Calu3 (cell line): ENCODE measurements around the gene SMAD1. TPM values are rescaled to one million over a fixed set of nuclear protein-coding genes. Genes with fewer than 3 reads are reported as not detected.
"Not testable (repeated sequence)": the region's sequence is repeated elsewhere in the genome, so short reads cannot be mapped to it uniquely, and the experiment has no call there.

ENCODE experiments used
- BruUV-seq: library from RNA; stranded (reverse); fragments of 400-500 nt; replicated peaks from 2 replicates; lab custom pipeline; 2021; lab: Mats Ljungman, UMichigan
- CTCF ChIA-PET: fragments of 300-600 bp; sonication (Branson Sonifier 250); formaldehyde crosslinking; loops from one replicate; lab custom pipeline; 2022; ENCODE audit warnings: antibody characterized with exemption; lab: Charles Lee
- DNase-seq: peaks from one replicate; pipeline ENCODE4 v3.0.0; 2022
- H3K27ac Mint-ChIP-seq: one replicate; pipeline ENCODE4 v1.8.0; 2022; ENCODE audit warnings: mixed read lengths; ENCODE audit not compliant: unreplicated experiment
- H3K27me3 Mint-ChIP-seq: one replicate; pipeline ENCODE4 v1.8.0; 2022; ENCODE audit warnings: mixed read lengths; ENCODE audit not compliant: unreplicated experiment
- H3K36me3 Mint-ChIP-seq: one replicate; pipeline ENCODE4 v1.8.0; 2022; ENCODE audit warnings: mild to moderate bottlenecking, moderate library complexity, mixed read lengths; ENCODE audit not compliant: insufficient read depth, unreplicated experiment
- H3K4me1 Mint-ChIP-seq: one replicate; pipeline ENCODE4 v1.8.0; 2022; ENCODE audit warnings: mild to moderate bottlenecking, low read depth, mixed read lengths; ENCODE audit not compliant: unreplicated experiment
- H3K4me3 Mint-ChIP-seq: one replicate; pipeline ENCODE4 v1.8.0; 2022; ENCODE audit warnings: mild to moderate bottlenecking, low read depth, moderate library complexity, mixed read lengths; ENCODE audit not compliant: unreplicated experiment
- H3K9me3 Mint-ChIP-seq: one replicate; pipeline ENCODE4 v1.8.0; 2022; ENCODE audit warnings: low read depth, mixed read lengths; ENCODE audit not compliant: unreplicated experiment
- intact Hi-C: fragments of 100-400 bp; cut with micrococcal nuclease; formaldehyde crosslinking; loops from one replicate; pipeline ENCODE4 v1.10.0; 2022; ENCODE audit not compliant: unreplicated experiment
- total RNA-seq: library from RNA; stranded (reverse); gene quantifications from 2 replicates; pipeline ENCODE4 v1.2.3, GENCODE V29; 2022
- TF ChIP-seq, protein P1 (sequence below): fragments of 200-600 bp; IDR thresholded peaks from one replicate; pipeline ENCODE4 v1.8.0; 2022; ENCODE audit warnings: antibody characterized with exemption; ENCODE audit not compliant: unreplicated experiment

The SMAD1 gene
- total RNA-seq, 1 experiment from 2014 or later = 15.3 TPM

DNA sequence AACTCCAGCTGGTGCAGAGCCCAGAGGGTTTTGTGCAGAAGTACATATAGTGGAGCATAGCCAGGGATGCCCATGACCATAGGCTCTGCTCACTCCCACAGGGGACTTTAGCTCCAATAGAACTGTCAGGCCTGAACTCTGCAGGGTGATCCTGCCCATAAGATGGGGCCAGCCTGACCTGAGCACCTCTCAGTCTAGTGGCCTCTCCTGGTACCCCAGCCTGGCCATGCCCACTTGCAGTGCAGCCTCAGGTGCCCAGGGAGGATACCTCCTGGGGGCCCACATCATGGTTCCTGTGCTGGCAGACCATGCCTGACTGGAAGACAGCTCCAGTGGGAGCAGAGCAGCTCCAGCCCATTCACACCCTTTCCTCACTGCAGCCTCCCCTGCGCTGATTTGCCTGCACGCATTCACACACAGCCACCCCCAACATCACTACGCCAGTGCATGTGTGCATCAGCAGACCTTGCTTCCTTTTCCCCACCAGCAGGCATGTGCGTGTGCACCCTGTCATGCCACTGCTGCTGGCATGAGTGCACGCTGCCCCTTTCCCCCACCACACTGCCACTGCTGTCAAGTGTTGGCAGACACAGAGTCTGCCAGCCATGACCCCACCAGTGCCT, 84.5 kb downstream of the SMAD1 start:
- CTCF ChIA-PET = no interaction called here
- DNase-seq = no peak
- intact Hi-C loops = no loop called here
- no peak overlapping the region for H3K27ac Mint-ChIP-seq
- no peaks in the 10 kb centered on the region for H3K27me3 Mint-ChIP-seq
- TF ChIP-seq, protein P1, sequence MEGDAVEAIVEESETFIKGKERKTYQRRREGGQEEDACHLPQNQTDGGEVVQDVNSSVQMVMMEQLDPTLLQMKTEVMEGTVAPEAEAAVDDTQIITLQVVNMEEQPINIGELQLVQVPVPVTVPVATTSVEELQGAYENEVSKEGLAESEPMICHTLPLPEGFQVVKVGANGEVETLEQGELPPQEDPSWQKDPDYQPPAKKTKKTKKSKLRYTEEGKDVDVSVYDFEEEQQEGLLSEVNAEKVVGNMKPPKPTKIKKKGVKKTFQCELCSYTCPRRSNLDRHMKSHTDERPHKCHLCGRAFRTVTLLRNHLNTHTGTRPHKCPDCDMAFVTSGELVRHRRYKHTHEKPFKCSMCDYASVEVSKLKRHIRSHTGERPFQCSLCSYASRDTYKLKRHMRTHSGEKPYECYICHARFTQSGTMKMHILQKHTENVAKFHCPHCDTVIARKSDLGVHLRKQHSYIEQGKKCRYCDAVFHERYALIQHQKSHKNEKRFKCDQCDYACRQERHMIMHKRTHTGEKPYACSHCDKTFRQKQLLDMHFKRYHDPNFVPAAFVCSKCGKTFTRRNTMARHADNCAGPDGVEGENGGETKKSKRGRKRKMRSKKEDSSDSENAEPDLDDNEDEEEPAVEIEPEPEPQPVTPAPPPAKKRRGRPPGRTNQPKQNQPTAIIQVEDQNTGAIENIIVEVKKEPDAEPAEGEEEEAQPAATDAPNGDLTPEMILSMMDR = no peak
- no peak overlapping the region for H3K4me3 Mint-ChIP-seq
- BruUV-seq = no TSS peak
- H3K4me1 Mint-ChIP-seq = no peaks in the 10 kb centered on the region
- no peaks in the 10 kb centered on the region for H3K9me3 Mint-ChIP-seq
- no peaks in the 10 kb centered on the region for H3K36me3 Mint-ChIP-seq

DNA sequence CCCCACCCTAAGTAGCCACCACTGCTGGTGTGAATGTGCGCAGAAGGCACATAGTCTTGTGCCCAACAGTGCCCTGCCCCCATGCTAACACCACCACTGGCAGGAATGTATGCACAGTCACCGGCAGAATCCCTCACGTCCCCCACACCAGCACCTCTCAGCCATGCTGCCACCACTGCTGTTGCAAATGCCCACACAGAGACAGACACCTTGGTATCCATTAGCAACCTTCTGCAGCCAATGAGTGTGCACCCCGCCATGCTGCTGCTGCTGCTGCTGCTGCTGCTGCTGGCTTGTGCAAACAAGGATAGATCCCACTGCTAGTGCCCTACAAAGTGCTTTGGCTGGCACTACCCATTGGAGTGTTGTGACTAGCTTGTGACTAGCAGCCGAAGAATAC, 85.1 kb downstream of the SMAD1 start:
- Mint-ChIP-seq H3K9me3 (no peaks in the 10 kb centered on the region), H3K36me3 (no peaks in the 10 kb centered on the region), H3K4me3 (no peak overlapping the region), H3K27me3 (no peaks in the 10 kb centered on the region), H3K27ac (no peak overlapping the region), H3K4me1 (no peaks in the 10 kb centered on the region)
- BruUV-seq = no TSS peak
- TF ChIP-seq, protein P1 = no peak
- CTCF ChIA-PET = no interaction called here
- no peak for DNase-seq
- intact Hi-C loops = no loop called here

DNA sequence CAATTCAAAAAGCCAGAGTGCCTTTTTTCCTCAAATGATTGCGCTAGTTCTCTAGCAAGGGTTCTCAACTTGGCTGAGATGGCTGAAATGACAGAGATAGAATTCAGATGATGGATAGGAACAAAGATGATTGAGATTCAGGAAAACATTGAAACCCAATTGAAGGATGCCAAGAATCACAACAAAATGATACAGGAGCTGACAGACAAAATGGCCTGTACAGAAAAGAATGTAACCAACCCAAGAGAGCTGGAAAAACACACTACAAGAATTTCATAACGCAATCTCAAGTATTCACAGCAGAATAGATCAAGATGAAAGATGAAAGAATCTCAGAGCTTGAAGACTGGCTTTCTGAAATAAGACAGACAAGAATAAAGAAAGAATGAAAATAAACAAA, 85.9 kb downstream of the SMAD1 start:
- Mint-ChIP-seq H3K4me3 (no peak overlapping the region), H3K27me3 (no peaks in the 10 kb centered on the region), H3K27ac (no peak overlapping the region), H3K9me3 (no peaks in the 10 kb centered on the region), H3K4me1 (no peaks in the 10 kb centered on the region), H3K36me3 (no peaks in the 10 kb centered on the region)
- TF ChIP-seq, protein P1 = no peak
- CTCF ChIA-PET = no interaction called here
- no TSS peak for BruUV-seq
- intact Hi-C loops = no loop called here
- DNase-seq = no peak

DNA sequence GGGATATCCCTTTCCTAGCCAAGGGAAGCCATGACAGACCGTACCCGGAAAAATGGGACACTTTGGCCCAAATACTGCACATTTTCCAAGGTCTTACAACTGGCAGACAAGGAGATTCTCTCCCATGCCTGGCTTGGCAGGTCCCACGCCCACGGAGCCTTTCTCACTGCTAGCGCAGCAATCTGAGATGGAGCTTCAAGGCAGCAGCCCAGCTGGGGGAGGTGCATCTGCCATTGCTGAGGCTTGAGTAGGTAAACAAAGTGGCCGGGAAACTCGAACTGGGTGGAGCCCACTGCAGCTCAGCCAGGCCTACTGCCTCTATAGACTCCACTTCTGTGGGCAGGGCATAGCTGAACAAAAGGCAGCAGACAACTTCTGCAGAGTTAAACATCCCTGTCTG, 92.9 kb downstream of the SMAD1 start:
- BruUV-seq, intact Hi-C loops, H3K4me3 Mint-ChIP-seq, H3K27ac Mint-ChIP-seq, H3K36me3 Mint-ChIP-seq, CTCF ChIA-PET, H3K4me1 Mint-ChIP-seq, H3K9me3 Mint-ChIP-seq, H3K27me3 Mint-ChIP-seq, DNase-seq: not testable (repeated sequence)

DNA sequence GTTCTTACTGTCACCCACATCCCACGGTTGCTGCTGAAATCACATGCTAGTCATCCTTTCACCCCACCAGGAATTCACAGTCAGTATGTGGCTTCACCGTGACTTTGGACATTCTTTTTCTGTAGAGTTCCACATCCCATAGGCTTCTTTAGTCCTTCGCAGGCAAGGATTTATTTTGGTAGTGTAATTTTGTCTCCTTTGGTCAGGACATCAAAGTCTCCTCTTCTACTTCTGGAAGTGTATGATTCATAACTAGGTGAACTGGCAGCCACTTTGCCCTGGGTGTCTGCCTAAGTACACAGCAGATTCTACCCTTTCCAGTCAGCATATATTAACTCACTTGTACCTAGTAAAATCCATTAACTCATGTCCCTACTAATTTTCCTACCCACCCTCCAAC, 99.3 kb downstream of the SMAD1 start:
- intact Hi-C loops = no loop called here
- H3K36me3 Mint-ChIP-seq = peaks cover 4% of the 10 kb centered on the region

More for the DNA sequence above, 99.3 kb downstream of the SMAD1 start:
- CTCF ChIA-PET = interaction anchor here (0.5 to 0.6 kb wide), 2 partner anchors 24 to 337 kb away, joined by 3 to 6 read pairs; no protein-coding TSS in a partner anchor
- H3K27ac Mint-ChIP-seq = no peak overlapping the region
- H3K4me3 Mint-ChIP-seq = no peak overlapping the region
- H3K9me3 Mint-ChIP-seq = no peaks in the 10 kb centered on the region
- TF ChIP-seq, protein P1 = no peak
- no peaks in the 10 kb centered on the region for H3K27me3 Mint-ChIP-seq
- DNase-seq = no peak
- BruUV-seq = no TSS peak
- H3K4me1 Mint-ChIP-seq = peaks cover 6% of the 10 kb centered on the region
